DND-41 (cell line): ENCODE measurements around the gene NPAS2.

Experiments used
- ATAC-seq: fragments of 200-7000 bp; cut with Tn5 transposase; 3 replicates; pipeline ENCODE4 v1.9.1; 2021; ENCODE audit warnings: low read depth; ENCODE audit not compliant: insufficient read depth
- DNase-seq: peaks from one replicate; pipeline ENCODE4 v3.0.0-alpha.2; 2020
- H2AFZ ChIP-seq: 2 replicates; pipeline ENCODE4 v1.6.0; 2012; ENCODE audit warnings: low read depth, low read length
- H3K27ac ChIP-seq: 2 replicates; pipeline ENCODE4 v1.5.1; 2012; ENCODE audit warnings: low read length, inconsistent platforms
- H3K27me3 ChIP-seq: fragments of 200-600 bp; sonication (generic); 2 replicates; pipeline ENCODE4 v1.6.0; 2012; ENCODE audit warnings: low read length, mild to moderate bottlenecking, inconsistent platforms; ENCODE audit not compliant: insufficient read depth, poor library complexity
- H3K36me3 ChIP-seq: 2 replicates; pipeline ENCODE4 v1.5.1; 2012; ENCODE audit warnings: low read length, inconsistent platforms; ENCODE audit not compliant: insufficient read depth
- H3K4me1 ChIP-seq: 2 replicates; pipeline ENCODE4 v1.5.1; 2012; ENCODE audit warnings: mild to moderate bottlenecking, low read length; ENCODE audit not compliant: insufficient read depth
- H3K4me2 ChIP-seq: 2 replicates; pipeline ENCODE4 v1.6.0; 2012; ENCODE audit warnings: mild to moderate bottlenecking, moderate library complexity, low read length, inconsistent platforms; ENCODE audit not compliant: insufficient read depth
- H3K4me3 ChIP-seq, 2 experiments: fragments of 200-600 bp in 1 of 2; shearing (Covaris generic) in 1 of 2; 2 replicates each; pipeline ENCODE4 v1.5.1; 2012 to 2016; ENCODE audit warnings: inconsistent platforms in 2 of 2, low read length in 2 of 2, mild to moderate bottlenecking in 2 of 2, low read depth in 1 of 2, moderate library complexity in 1 of 2
- H3K79me2 ChIP-seq: 2 replicates; pipeline ENCODE4 v1.6.0; 2012; ENCODE audit warnings: low read length, inconsistent platforms; ENCODE audit not compliant: insufficient read depth
- H3K9ac ChIP-seq: 2 replicates; pipeline ENCODE4 v1.6.0; 2012; ENCODE audit warnings: low read depth, mild to moderate bottlenecking, inconsistent platforms, low read length, moderate library complexity
- H3K9me3 ChIP-seq: 2 replicates; pipeline ENCODE4 v1.5.1; 2012; ENCODE audit warnings: low read length, moderate library complexity, mild to moderate bottlenecking, inconsistent platforms; ENCODE audit not compliant: insufficient read depth, severe bottlenecking
- H4K20me1 ChIP-seq: 2 replicates; pipeline ENCODE4 v1.6.0; 2012; ENCODE audit warnings: low read length; ENCODE audit not compliant: insufficient read depth
- EZH2 ChIP-seq: IDR thresholded peaks from 3 replicates; pipeline ENCODE4 v1.6.1; 2012; ENCODE audit warnings: borderline replicate concordance, low read depth, mild to moderate bottlenecking, moderate library complexity, low read length, inconsistent platforms; ENCODE audit not compliant: severe bottlenecking
- TF ChIP-seq, protein P1 (sequence below): IDR thresholded peaks from 2 replicates; pipeline ENCODE4 v1.5.1; 2012; ENCODE audit warnings: borderline replicate concordance, low read length, moderate library complexity, mild to moderate bottlenecking; ENCODE audit not compliant: poor library complexity, severe bottlenecking; ENCODE audit errors: extremely low read depth

Gene NPAS2

DNA sequence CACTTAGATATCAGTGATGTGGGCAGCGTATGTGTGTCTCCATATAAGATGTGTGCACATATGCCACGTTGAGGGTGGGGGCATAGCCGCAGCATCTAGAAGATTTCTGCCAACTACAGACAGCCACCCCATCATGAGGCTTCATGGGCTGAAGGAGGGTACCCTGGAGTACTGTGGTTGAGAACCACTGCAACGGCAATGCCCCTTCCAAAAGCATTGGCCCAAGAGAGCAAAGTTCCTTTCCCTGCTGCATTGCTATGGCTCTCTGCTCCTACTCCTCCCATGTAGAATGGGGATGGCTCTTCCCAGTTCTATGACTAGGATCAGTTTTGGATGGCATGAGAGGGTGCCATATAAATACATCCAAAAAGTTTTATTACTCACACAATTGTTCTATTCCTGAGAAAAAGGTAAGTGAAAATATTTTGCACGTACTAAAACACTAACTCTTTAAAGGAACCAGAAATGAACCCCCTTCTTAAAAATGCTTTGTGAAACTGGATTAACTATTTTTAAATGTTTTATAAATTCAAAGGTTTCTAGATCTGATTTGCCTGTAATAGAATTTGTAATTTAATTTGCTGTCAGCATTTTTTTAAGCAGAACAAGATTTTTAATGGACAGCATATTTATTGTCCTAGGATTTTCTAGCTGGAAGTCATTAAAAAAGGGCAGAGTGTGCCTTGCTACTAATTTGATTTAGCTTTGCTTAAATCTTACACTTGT lies 177.7 kb downstream of the NPAS2 start:
- Histone ChIP-seq H3K4me3 (no peak overlapping the region), H3K27ac (no peak overlapping the region), H3K27me3 (no peaks in the 10 kb centered on the region), H3K79me2 (peaks cover 6% of the 10 kb centered on the region), H3K4me2 (no peak overlapping the region), H3K4me1 (peaks cover 7% of the 10 kb centered on the region), H4K20me1 (0 out of 2 replicates have a peak, but pooled peaks cover under 1% of the 10 kb centered on the region), H3K9me3 (no peaks in the 10 kb centered on the region), H3K9ac (no peak overlapping the region), H2AFZ (no peak overlapping the region), H3K36me3 (peaks cover 4% of the 10 kb centered on the region; the same call in 1 of the 2 replicates)
- ATAC-seq (no peak), DNase-seq (no peak)
- TF ChIP-seq EZH2 = no peak
- TF ChIP-seq, protein P1, sequence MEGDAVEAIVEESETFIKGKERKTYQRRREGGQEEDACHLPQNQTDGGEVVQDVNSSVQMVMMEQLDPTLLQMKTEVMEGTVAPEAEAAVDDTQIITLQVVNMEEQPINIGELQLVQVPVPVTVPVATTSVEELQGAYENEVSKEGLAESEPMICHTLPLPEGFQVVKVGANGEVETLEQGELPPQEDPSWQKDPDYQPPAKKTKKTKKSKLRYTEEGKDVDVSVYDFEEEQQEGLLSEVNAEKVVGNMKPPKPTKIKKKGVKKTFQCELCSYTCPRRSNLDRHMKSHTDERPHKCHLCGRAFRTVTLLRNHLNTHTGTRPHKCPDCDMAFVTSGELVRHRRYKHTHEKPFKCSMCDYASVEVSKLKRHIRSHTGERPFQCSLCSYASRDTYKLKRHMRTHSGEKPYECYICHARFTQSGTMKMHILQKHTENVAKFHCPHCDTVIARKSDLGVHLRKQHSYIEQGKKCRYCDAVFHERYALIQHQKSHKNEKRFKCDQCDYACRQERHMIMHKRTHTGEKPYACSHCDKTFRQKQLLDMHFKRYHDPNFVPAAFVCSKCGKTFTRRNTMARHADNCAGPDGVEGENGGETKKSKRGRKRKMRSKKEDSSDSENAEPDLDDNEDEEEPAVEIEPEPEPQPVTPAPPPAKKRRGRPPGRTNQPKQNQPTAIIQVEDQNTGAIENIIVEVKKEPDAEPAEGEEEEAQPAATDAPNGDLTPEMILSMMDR = no peak

DNA sequence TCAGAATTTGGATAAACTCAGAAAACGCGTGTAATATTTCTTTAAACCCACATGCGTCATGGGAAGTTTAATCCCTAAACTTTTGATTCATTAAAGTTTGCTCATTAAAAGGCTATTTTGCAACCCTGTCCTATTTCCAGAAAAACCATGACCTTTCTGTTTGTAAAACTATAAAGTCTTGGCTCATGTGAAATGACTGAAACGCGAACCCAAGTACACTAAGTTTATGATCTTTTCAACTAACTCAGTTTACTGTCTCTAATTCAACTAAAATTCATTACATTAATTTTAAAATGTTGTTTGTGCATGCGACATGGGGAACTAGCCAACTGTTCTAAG lies 178.3 kb downstream of the NPAS2 start:
- Histone ChIP-seq H3K79me2 (peaks cover 11% of the 10 kb centered on the region), H3K9ac (no peak overlapping the region), H3K4me1 (peaks cover 9% of the 10 kb centered on the region), H4K20me1 (peaks cover 5% of the 10 kb centered on the region; the same call in 1 of the 2 replicates), H3K36me3 (peaks cover 9% of the 10 kb centered on the region), H3K27ac (no peak overlapping the region), H3K4me2 (no peak overlapping the region), H3K4me3 (no peak overlapping the region), H3K9me3 (no peaks in the 10 kb centered on the region), H3K27me3 (no peaks in the 10 kb centered on the region), H2AFZ (no peak overlapping the region)
- ATAC-seq (no peak), DNase-seq (no peak)
- TF ChIP-seq, protein P1 = no peak
- no peak for TF ChIP-seq EZH2

DNA sequence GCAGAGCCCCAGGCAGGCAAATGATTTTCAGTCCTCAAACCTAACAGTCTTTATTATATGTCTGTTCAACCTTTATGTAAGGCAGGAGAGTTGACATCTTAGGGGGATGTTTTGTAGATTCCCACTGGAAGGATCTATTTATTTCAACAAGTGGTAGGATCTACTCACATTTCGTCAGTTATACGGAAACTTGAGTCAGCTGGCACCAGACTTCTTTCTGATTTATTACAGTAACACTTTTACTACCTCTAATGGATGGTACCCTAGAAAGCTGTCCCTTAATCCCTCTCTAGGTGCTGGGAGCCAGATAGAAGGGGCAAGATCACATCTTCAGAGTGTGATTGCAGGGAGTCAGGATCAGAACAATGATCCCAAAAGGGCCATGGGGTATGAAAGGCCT lies 180.1 kb downstream of the NPAS2 start:
- peaks cover 29% of the 10 kb centered on the region for H3K79me2 ChIP-seq

More for the DNA sequence above, 180.1 kb downstream of the NPAS2 start:
- DNase-seq (no peak), ATAC-seq (no peak)
- H3K27me3 ChIP-seq = no peaks in the 10 kb centered on the region
- no peak overlapping the region for H3K27ac ChIP-seq
- H4K20me1 ChIP-seq = peaks cover 23% of the 10 kb centered on the region; the same call in 1 of the 2 replicates
- H3K4me3 ChIP-seq = no peak overlapping the region
- H3K9ac ChIP-seq = no peak overlapping the region
- H3K4me1 ChIP-seq = peaks cover 26% of the 10 kb centered on the region
- no peak overlapping the region for H2AFZ ChIP-seq
- no peak overlapping the region for H3K4me2 ChIP-seq
- peaks cover 27% of the 10 kb centered on the region for H3K36me3 ChIP-seq
- H3K9me3 ChIP-seq = no peaks in the 10 kb centered on the region
- no peak for TF ChIP-seq EZH2
- TF ChIP-seq, protein P1 = no peak
